ENCODE measurements around the gene MARCHF4. TPM values are rescaled to one million over a fixed set of nuclear protein-coding genes. Genes with fewer than 3 reads are reported as not detected.

The MARCHF4 gene
- total RNA-seq, 1 experiment from 2014 or later = not detected

GRCh38 chr2:216344206-216344949 lies 27.9 kb downstream of the MARCHF4 start (continued):
- TF ChIP-seq REST (IDR thresholded peaks at IDR 0.05; ENCODE audit: low read depth) (no peak), TCF7L2 (IDR thresholded peaks at IDR 0.05; ENCODE audit: borderline replicate concordance, extremely low read depth, insufficient read depth, insufficient read length) (no peak), YY1 (IDR thresholded peaks at IDR 0.05; ENCODE audit: extremely low read depth, insufficient replicate concordance, low read depth, low read length) (no peak), FOSL1 (IDR thresholded peaks at IDR 0.05; ENCODE audit: low read depth) (no peak), MAX (IDR thresholded peaks at IDR 0.05) (no peak)

DNA sequence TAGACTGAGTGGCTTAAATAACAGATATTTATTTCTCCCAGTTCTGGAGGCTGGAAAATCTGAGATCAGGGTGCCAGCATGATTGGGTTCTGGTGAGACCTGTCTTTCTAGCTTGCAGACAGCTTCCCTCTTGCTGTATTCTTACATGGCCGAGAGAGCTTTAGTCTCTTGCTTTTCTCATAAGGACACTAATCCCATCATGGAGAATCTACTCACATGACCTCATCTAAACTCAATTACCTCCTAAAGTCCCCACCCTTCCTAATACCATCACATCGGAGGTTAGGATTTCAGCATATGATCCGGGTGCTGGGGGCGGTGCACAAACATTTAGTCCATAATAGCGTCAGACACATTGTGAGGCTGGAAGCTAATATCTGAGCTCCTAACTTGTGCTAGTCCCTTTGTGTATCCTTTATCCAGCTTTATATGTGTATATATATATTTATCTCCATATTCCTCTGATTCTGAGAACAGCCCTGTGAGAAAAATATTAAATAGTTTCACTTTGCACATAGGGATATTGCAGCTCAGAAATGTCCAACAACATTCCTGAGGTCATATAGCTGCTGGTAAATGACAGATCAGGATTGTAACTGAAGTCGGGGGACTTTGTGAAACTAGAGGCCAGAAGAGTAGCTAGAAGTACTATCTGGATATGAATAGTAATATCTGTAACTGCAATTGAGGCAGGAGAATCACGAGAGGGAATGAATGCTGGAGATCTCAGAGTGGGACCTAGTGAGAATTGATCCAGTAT lies 28.9 kb downstream of the MARCHF4 start:
- ChIA-PET POLR2A (no interaction called here), CTCF (no interaction called here), RAD21 (ENCODE audit: low non-redundant PET in 1 of 2, low total read pairs in 2 of 2, uncharacterized antibody in 2 of 2, unreplicated experiment in 2 of 2) (no interaction called here)
- ATAC-seq (no peak), DNase-seq (ENCODE audit: low read depth, low spot score) (no peak)
- Histone ChIP-seq H3K4me1 (ENCODE audit: control insufficient read depth in 1 of 2, insufficient read depth in 2 of 2, low read length in 2 of 2) (peaks cover 0 to 8% of the 10 kb centered on the region in 2 experiments; a peak in 1 of 4 replicates), H3K79me2 (ENCODE audit: insufficient read depth, low read length) (no peaks in the 10 kb centered on the region), H3K9me2 (ENCODE audit: insufficient read depth) (no peaks in the 10 kb centered on the region; the same call in 1 of the 2 replicates), H3K4me2 (ENCODE audit: low read length) (no peak overlapping the region), H3K9ac (ENCODE audit: low read length) (no peak overlapping the region), H3K9me3 (ENCODE audit: control insufficient read depth in 1 of 2, insufficient read depth in 1 of 2, low read depth in 1 of 2, low read length in 2 of 2) (no peaks in the 10 kb centered on the region), H2AFZ (ENCODE audit: low read depth, low read length, poor library complexity, severe bottlenecking) (no peak overlapping the region), H3K36me3 (ENCODE audit: control insufficient read depth in 1 of 2, insufficient read depth in 2 of 2, low read length in 2 of 2) (no peaks in the 10 kb centered on the region), H3K4me3 (replicated peaks in 1 of 2; ENCODE audit: low read depth in 1 of 2, low read length in 2 of 2) (no peak overlapping the region), H3K27ac (ENCODE audit: low read depth, low read length) (no peak overlapping the region), H3K27me3 (ENCODE audit: insufficient read depth, low read length) (peaks cover 15% of the 10 kb centered on the region; the same call in 1 of the 2 replicates), H4K20me1 (ENCODE audit: insufficient read depth) (no peaks in the 10 kb centered on the region)
- intact Hi-C loops (cut with micrococcal nuclease) = no loop called here
- no TSS peak for BruUV-seq (replicated peaks)
- TF ChIP-seq TCF7L2 (IDR thresholded peaks at IDR 0.05; ENCODE audit: borderline replicate concordance, extremely low read depth, insufficient read depth, insufficient read length) (no peak), SIN3A (IDR thresholded peaks at IDR 0.05; ENCODE audit: low read depth) (no peak), ATF3 (IDR thresholded peaks at IDR 0.05) (no peak), ZNF274 (IDR thresholded peaks at IDR 0.05; ENCODE audit: low read depth, low read length) (no peak), ZFX (IDR thresholded peaks at IDR 0.05) (no peak), POLR2AphosphoS5 (IDR thresholded peaks at IDR 0.05; ENCODE audit: low read depth, low read length) (no peak), RAD21 (IDR thresholded peaks at IDR 0.05; ENCODE audit: low read depth) (no peak), MAX (IDR thresholded peaks at IDR 0.05) (no peak), EZH2phosphoT487 (IDR thresholded peaks at IDR 0.05; ENCODE audit: borderline replicate concordance) (no peak), ELF1 (IDR thresholded peaks at IDR 0.05; ENCODE audit: borderline replicate concordance, low read depth) (no peak)

Data from HCT116 (cell line).